ENCODE results near the gene TAP1.

The TAP1 gene

DNA sequence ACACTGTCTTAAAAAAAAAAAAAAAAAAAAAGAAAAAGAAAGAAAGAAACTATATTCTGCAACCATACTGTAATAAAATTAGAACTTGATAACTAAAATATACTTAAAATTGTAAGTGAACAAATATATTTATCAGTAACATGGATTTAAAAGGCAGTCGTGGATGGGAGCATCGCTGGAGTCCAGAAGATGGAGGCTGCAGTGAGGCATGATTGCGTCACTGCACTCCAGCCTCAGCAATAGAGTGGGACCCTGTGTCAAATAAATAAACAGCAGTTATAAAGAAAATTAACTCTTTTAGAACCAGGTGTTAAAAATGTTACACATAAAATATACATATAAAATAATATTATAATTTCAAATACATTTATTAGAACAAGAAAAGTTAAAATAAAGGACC lies 9.2 kb upstream of the TAP1 start:
- H3K4me3 ChIP-seq (ENCODE audit: control insufficient read depth, low read depth, low read length) = no peak overlapping the region
- DNase-seq (ENCODE audit: low read depth) = no peak
- TF ChIP-seq, protein P1, sequence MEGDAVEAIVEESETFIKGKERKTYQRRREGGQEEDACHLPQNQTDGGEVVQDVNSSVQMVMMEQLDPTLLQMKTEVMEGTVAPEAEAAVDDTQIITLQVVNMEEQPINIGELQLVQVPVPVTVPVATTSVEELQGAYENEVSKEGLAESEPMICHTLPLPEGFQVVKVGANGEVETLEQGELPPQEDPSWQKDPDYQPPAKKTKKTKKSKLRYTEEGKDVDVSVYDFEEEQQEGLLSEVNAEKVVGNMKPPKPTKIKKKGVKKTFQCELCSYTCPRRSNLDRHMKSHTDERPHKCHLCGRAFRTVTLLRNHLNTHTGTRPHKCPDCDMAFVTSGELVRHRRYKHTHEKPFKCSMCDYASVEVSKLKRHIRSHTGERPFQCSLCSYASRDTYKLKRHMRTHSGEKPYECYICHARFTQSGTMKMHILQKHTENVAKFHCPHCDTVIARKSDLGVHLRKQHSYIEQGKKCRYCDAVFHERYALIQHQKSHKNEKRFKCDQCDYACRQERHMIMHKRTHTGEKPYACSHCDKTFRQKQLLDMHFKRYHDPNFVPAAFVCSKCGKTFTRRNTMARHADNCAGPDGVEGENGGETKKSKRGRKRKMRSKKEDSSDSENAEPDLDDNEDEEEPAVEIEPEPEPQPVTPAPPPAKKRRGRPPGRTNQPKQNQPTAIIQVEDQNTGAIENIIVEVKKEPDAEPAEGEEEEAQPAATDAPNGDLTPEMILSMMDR (conservative IDR thresholded peaks at IDR 0.05; ENCODE audit: control insufficient read depth, insufficient read depth, low read depth, low read length) = no peak

DNA sequence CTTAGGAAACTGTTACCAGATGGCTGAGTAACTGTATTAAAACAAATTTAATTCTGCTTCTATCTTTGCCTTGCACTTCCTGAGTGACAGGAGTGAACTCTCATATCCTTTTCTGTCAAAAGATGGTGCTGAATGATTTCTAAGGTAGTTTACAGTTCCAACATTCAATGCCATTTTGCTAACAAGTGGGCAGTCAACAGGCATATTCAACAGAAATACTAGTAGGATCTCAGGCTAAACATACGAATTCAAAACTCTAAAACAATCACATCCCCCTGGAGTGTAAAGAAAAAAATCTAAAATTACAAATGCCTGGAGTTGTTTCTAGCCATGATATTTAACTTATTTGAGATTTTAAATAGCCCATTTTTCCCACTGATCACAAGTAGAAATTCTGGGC lies 7.2 kb upstream of the TAP1 start:
- H3K4me3 ChIP-seq (ENCODE audit: control insufficient read depth, low read depth, low read length) = no peak overlapping the region
- DNase-seq (ENCODE audit: low read depth) = no peak
- TF ChIP-seq, protein P1 (conservative IDR thresholded peaks at IDR 0.05; ENCODE audit: control insufficient read depth, insufficient read depth, low read depth, low read length) = no peak

DNA sequence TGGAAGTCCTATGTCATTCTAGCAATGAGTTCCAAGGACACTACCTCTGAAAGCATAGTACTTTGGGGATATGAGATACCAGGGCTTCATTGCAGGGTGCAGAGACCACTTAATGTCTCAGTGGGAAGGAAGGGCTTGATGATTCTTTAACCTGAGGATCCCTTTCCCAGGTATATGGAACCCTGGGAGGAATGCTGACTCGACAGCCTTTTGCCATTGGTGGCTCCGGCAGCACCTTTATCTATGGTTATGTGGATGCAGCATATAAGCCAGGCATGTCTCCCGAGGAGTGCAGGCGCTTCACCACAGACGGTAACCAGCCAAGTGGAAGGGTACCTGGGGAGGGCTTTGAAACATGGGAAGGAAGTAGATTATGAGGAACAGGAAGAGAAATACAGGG lies 4.7 kb upstream of the TAP1 start:
- no peak overlapping the region for H3K4me3 ChIP-seq (ENCODE audit: control insufficient read depth, low read depth, low read length)
- DNase-seq (ENCODE audit: low read depth) = no peak
- TF ChIP-seq, protein P1 (conservative IDR thresholded peaks at IDR 0.05; ENCODE audit: control insufficient read depth, insufficient read depth, low read depth, low read length) = no peak

DNA sequence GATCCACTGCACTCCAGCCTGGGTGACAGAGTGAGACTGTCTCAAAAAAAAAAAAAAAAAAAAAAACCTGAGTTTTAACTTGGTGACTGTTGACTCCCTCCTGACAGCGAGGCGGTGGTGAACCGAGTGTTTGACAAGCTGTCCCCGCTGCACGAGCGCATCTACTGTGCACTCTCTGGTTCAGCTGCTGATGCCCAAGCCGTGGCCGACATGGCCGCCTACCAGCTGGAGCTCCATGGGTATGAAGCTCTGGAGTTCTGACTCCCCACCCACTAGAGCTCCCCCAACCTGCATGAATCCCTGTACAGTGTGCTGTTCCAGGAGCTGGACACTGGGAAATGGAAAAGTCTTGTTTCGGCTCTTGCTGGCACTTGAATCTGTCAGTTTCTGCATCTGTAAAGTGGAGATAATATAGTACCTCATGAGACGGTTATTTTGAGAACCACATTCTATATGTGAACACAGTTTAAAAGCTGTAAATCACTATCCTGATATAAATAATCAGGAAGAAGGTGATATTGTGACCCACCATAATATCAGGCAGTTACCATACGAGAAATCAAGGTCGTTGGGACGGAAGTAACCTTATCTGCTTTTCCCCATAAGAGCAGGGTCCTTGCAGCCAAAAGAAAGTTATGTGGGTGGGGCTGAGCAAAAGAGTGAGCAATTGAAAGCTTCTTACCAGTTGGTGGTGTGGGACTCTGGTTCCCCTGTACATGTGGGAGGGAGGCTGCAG lies 3.8 kb upstream of the TAP1 start:
- no peak overlapping the region for H3K4me3 ChIP-seq (ENCODE audit: control insufficient read depth, low read depth, low read length)
- no peak for DNase-seq (ENCODE audit: low read depth)
- TF ChIP-seq, protein P1 (conservative IDR thresholded peaks at IDR 0.05; ENCODE audit: control insufficient read depth, insufficient read depth, low read depth, low read length) = no peak

DNA sequence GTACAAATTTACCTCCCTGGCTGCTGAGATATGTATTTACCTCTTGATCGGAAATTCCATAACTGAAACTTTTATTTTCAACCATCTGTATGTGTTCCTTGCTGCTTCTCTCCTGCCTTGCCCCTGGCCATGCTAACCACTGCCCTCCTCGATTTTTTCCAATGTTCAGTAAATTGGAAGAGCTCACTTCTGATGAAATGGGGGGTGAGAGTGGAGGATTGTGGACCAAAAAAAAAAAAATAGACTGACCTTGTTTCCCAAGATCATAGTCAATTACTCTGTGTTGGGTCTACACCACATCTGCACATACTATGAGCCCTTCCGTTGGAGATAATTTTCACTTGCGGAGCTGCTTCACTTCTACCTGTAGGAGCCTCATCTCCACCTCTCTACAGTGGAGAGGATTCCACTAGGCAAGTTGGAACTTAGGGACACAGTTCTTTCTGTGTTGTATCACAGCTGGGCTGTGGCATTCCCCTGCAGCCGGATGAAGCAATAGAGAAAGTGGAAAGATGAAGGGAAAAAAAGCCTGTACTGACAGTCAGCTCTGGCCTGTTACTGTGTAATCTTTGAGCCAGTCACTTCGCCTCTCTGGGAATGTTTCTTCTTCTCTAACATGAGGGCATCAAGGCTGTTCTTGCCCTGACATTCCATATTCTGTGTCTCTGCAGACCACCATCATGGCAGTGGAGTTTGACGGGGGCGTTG lies 2.1 kb upstream of the TAP1 start:
- no peak overlapping the region for H3K4me3 ChIP-seq (ENCODE audit: control insufficient read depth, low read depth, low read length)
- TF ChIP-seq, protein P1 (conservative IDR thresholded peaks at IDR 0.05; ENCODE audit: control insufficient read depth, insufficient read depth, low read depth, low read length) = no peak

DNA sequence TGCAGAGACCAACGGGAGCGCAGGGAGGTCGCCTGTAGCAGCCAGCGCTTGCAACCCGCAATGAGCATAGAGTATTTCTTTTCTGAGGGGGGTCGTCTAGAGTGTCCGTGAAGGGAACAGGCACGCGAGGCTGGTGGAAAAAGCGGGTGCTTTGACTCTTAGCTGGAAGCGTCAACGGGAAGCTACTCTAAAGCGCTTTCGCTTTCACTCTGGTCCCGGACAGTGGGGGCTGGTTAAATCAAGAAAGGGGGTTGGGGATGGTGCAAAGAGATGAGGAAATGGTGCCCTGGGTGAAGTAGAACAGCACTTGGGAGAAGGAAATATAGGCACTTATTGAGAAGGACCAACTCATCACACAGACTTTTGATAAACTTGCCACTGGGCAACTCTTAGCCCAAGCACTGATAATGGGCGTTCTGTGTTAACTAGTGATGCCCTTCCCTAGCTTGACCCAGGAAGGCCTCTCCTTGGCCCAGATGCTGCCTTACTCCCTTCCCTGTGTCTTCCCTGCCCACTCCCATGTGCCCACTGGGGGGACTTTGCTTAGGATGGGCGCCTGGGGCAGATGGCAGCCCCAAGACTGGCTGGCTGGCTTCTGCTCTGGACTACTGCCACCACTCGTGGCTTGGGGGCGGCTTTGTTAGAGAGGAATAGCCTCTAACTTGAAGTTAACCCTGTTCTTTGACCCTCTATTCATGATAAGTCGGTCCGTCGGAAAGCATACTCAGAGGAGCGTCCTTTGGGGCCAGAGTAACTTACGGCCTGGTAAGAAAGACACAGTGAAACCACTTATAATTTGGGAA lies 1.1 kb upstream of the TAP1 start:
- TF ChIP-seq, protein P1 (conservative IDR thresholded peaks at IDR 0.05; ENCODE audit: control insufficient read depth, insufficient read depth, low read depth, low read length) = no peak
- peak overlapping the region; percentile 85 for H3K4me3 ChIP-seq (ENCODE audit: control insufficient read depth, low read depth, low read length)
- DNase-seq (ENCODE audit: low read depth) = peak; percentile 37

More for the DNA sequence above, 2.1 kb upstream of the TAP1 start:
- DNase-seq (ENCODE audit: low read depth) = no peak
